SK-N-SH treated with all-trans-retinoic acid at 6 μM for 48 hours (cell line): Measurements from ENCODE around the gene SORCS2.
A peak's percentile ranks its signal among the peaks of the same experiment; 100 is the strongest.

Experiments
- ATAC-seq: fragments of 200-7000 bp; cut with Tn5 transposase; 3 replicates; pipeline ENCODE4 v1.9.1; 2020; ENCODE audit warnings: mild to moderate bottlenecking, moderate library complexity
- ARNTL ChIP-seq: fragments of 450-650 bp; formaldehyde crosslinking; IDR thresholded peaks from 2 replicates; pipeline ENCODE4 v1.5.0; 2020; ENCODE audit warnings: low read depth, mild to moderate bottlenecking, moderate library complexity, borderline replicate concordance
- BACH2 ChIP-seq: fragments of 250-450 bp; sonication (Bioruptor Pico); IDR thresholded peaks from 2 replicates; pipeline ENCODE4 v1.9.0; 2021; ENCODE audit warnings: mild to moderate bottlenecking, borderline replicate concordance
- CSDC2 ChIP-seq: fragments of 250-450 bp; sonication (Bioruptor Pico); IDR thresholded peaks from 2 replicates; pipeline ENCODE4 v1.5.0; 2020; ENCODE audit warnings: mild to moderate bottlenecking, moderate library complexity
- CSRNP3 ChIP-seq: fragments of 250-450 bp; sonication (Bioruptor Pico); IDR thresholded peaks from 2 replicates; pipeline ENCODE4 v1.5.1; 2021; ENCODE audit warnings: mild to moderate bottlenecking, moderate library complexity
- ESRRG ChIP-seq: fragments of 250-450 bp; sonication (Bioruptor Pico); IDR thresholded peaks from 2 replicates; pipeline ENCODE4 v1.6.1; 2021; ENCODE audit warnings: mild to moderate bottlenecking
- GLIS3 ChIP-seq: fragments of 250-450 bp; sonication (Bioruptor Pico); IDR thresholded peaks from 2 replicates; pipeline ENCODE4 v1.5.0; 2020; ENCODE audit warnings: mild to moderate bottlenecking, moderate library complexity
- ISL1 ChIP-seq: fragments of 250-450 bp; sonication (Bioruptor Pico); IDR thresholded peaks from 2 replicates; pipeline ENCODE4 v2.1.2; 2022; ENCODE audit warnings: mild to moderate bottlenecking, moderate library complexity
- OSR1 ChIP-seq: fragments of 250-450 bp; sonication (Bioruptor Pico); IDR thresholded peaks from 2 replicates; pipeline ENCODE4 v1.8.0; 2022; ENCODE audit warnings: moderate library complexity, mild to moderate bottlenecking, inconsistent platforms
- PATZ1 ChIP-seq: fragments of 250-450 bp; sonication (Bioruptor Pico); IDR thresholded peaks from 2 replicates; pipeline ENCODE4 v1.8.0; 2020; ENCODE audit warnings: mild to moderate bottlenecking, moderate library complexity, borderline replicate concordance
- POU6F1 ChIP-seq: fragments of 250-450 bp; sonication (Bioruptor Pico); IDR thresholded peaks from 2 replicates; pipeline ENCODE4 v1.8.0; 2021; ENCODE audit warnings: low read depth, mild to moderate bottlenecking, moderate library complexity, borderline replicate concordance
- PPARA ChIP-seq: fragments of 250-450 bp; sonication (Bioruptor Pico); IDR thresholded peaks from 2 replicates; pipeline ENCODE4 v1.5.0; 2020; ENCODE audit warnings: mild to moderate bottlenecking, borderline replicate concordance
- RARB ChIP-seq: fragments of 250-450 bp; sonication (Bioruptor Pico); IDR thresholded peaks from 2 replicates; pipeline ENCODE4 v1.8.0; 2021; ENCODE audit warnings: mild to moderate bottlenecking, moderate library complexity
- TCF4 ChIP-seq: fragments of 250-450 bp; sonication (Bioruptor Pico); IDR thresholded peaks from 2 replicates; pipeline ENCODE4 v1.8.0; 2021; ENCODE audit warnings: mild to moderate bottlenecking, moderate library complexity, borderline replicate concordance
- TOX ChIP-seq: fragments of 250-450 bp; sonication (Bioruptor Pico); IDR thresholded peaks from 2 replicates; pipeline ENCODE4 v1.8.0; 2021; ENCODE audit warnings: mild to moderate bottlenecking, moderate library complexity, borderline replicate concordance
- TSHZ2 ChIP-seq: fragments of 250-450 bp; sonication (Bioruptor Pico); IDR thresholded peaks from 2 replicates; pipeline ENCODE4 v1.5.0; 2020; ENCODE audit warnings: mild to moderate bottlenecking, moderate library complexity
- ZC3H10 ChIP-seq: fragments of 250-450 bp; sonication (Bioruptor Pico); IDR thresholded peaks from 2 replicates; pipeline ENCODE4 v1.5.1; 2021; ENCODE audit warnings: mild to moderate bottlenecking, moderate library complexity
- ZFP3 ChIP-seq: fragments of 250-450 bp; sonication (Bioruptor Pico); IDR thresholded peaks from 2 replicates; pipeline ENCODE4 v1.5.0; 2020; ENCODE audit warnings: mild to moderate bottlenecking, moderate library complexity
- ZFP30 ChIP-seq: fragments of 450-650 bp; formaldehyde crosslinking; IDR thresholded peaks from 2 replicates; pipeline ENCODE4 v1.5.0; 2022; ENCODE audit warnings: mild to moderate bottlenecking, moderate library complexity
- ZNF565 ChIP-seq: fragments of 450-650 bp; formaldehyde crosslinking; conservative IDR thresholded peaks from 2 replicates; pipeline ENCODE4 v1.5.0; 2020; ENCODE audit warnings: low read depth, mild to moderate bottlenecking, moderate library complexity
- ZNF70 ChIP-seq: fragments of 450-650 bp; formaldehyde crosslinking; IDR thresholded peaks from 2 replicates; pipeline ENCODE4 v1.5.0; 2020; ENCODE audit warnings: mild to moderate bottlenecking, moderate library complexity
- ZNF8 ChIP-seq: fragments of 450-650 bp; formaldehyde crosslinking; IDR thresholded peaks from 2 replicates; pipeline ENCODE4 v1.5.0; 2020; ENCODE audit warnings: mild to moderate bottlenecking, moderate library complexity

Gene SORCS2

GRCh38 chr4:7539186-7539585 lies 346.8 kb downstream of the SORCS2 start:
- ATAC-seq, result no peak

GRCh38 chr4:7539659-7540058 lies 347.3 kb downstream of the SORCS2 start:
- ATAC-seq, result peak; percentile 84
- no peak for TF ChIP-seq CSRNP3 (CRISPR knock-in tag)
- TF ChIP-seq PPARA (CRISPR knock-in tag), result no peak
- TF ChIP-seq ZC3H10 (CRISPR knock-in tag), result no peak
- TF ChIP-seq TOX (CRISPR knock-in tag), result no peak
- no peak for TF ChIP-seq GLIS3 (CRISPR knock-in tag)
- no peak for TF ChIP-seq ZFP30
- TF ChIP-seq ISL1 (CRISPR knock-in tag), result no peak
- TF ChIP-seq RARB (CRISPR knock-in tag), result no peak
- TF ChIP-seq POU6F1, result no peak
- TF ChIP-seq OSR1 (CRISPR knock-in tag), result no peak
- no peak for TF ChIP-seq ZNF70 (CRISPR knock-in tag)
- TF ChIP-seq PATZ1 (CRISPR knock-in tag), result no peak
- TF ChIP-seq ARNTL (CRISPR knock-in tag), result no peak

More at GRCh38 chr4:7539186-7539585, 346.8 kb downstream of the SORCS2 start:
- TF ChIP-seq TCF4 (no peak), ESRRG (CRISPR knock-in tag) (no peak), ARNTL (CRISPR knock-in tag) (no peak)

- ATAC-seq, result peak; percentile 30
- TF ChIP-seq ESRRG (CRISPR knock-in tag) (no peak), POU6F1 (no peak), RARB (CRISPR knock-in tag) (no peak), ZNF8 (CRISPR knock-in tag) (no peak), ISL1 (CRISPR knock-in tag) (no peak), CSRNP3 (CRISPR knock-in tag) (no peak), TOX (CRISPR knock-in tag) (no peak), ARNTL (CRISPR knock-in tag) (no peak)
These were observed 347.9 kb downstream of the SORCS2 start for GRCh38 chr4:7540206-7540605.

GRCh38 chr4:7540654-7541413 lies 348.5 kb downstream of the SORCS2 start:
- no peak for ATAC-seq
- TF ChIP-seq TOX (CRISPR knock-in tag), result no peak
- TF ChIP-seq ZFP3 (CRISPR knock-in tag), result no peak
- no peak for TF ChIP-seq ZNF565 (CRISPR knock-in tag)
- TF ChIP-seq TSHZ2, result no peak
- TF ChIP-seq CSDC2 (CRISPR knock-in tag), result no peak
- no peak for TF ChIP-seq BACH2 (CRISPR knock-in tag)
- TF ChIP-seq GLIS3 (CRISPR knock-in tag), result no peak
- no peak for TF ChIP-seq POU6F1
- TF ChIP-seq PPARA (CRISPR knock-in tag), result no peak
